SK-N-MC (cell line): ENCODE results near the gene TBL1Y.

Experiments used
- EZH2 ChIP-seq: fragments of 200-600 bp; sonication (generic); IDR thresholded peaks from one replicate; pipeline ENCODE4 v1.6.1; 2017; ENCODE audit warnings: antibody characterized with exemption
- POLR2AphosphoS5 ChIP-seq: IDR thresholded peaks from 2 replicates; pipeline ENCODE4 v1.6.1; 2012; ENCODE audit warnings: mild to moderate bottlenecking, low read depth, low read length, borderline replicate concordance

DNA sequence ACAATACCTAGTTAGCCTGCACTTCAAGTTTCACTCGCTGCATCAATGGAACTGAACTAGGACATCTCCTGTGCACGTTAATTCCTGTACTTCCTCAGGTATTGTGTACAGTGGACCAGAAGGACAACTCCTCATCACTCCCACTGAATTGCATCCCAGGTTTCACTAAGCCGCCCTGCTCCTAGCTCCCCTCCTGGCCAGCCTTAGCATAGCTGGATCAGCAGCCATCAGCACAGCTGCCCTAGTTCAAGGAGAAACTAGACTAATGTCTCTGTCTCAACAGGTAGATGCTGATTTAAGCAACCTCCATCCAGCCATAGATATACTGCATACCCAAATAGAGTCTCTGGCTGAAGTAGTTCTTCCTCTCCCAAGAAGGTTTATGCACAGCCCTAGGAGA lies 16.0 kb upstream of the TBL1Y start:
- TF ChIP-seq EZH2 (no peak), POLR2AphosphoS5 (no peak)
